Activated naive CD8-positive, alpha-beta T cell treated with anti-CD3 and anti-CD28 coated beads, Interleukin-2, amount 50 U/mL, for 24 hours (primary cell): ENCODE measurements around the gene KIF1B.
"Not testable (repeated sequence)": the region's sequence is repeated elsewhere in the genome, so short reads cannot be mapped to it uniquely, and the experiment has no call there.

Experiments
- ATAC-seq: fragments of 150-1000 bp; cut with Tn5 transposase; one replicate; pipeline ENCODE4 v1.10.0; 2021
- DNase-seq: peaks from one replicate; pipeline ENCODE4 v3.0.0; 2021
- H3K27ac Mint-ChIP-seq: one replicate; pipeline ENCODE4 v1.8.0; 2021; ENCODE audit warnings: mild to moderate bottlenecking, mixed read lengths
- H3K27me3 Mint-ChIP-seq: one replicate; pipeline ENCODE4 v1.8.0; 2021; ENCODE audit warnings: mixed read lengths
- H3K36me3 Mint-ChIP-seq: one replicate; pipeline ENCODE4 v1.8.0; 2021; ENCODE audit warnings: low read depth, mixed read lengths
- H3K4me1 Mint-ChIP-seq: one replicate; pipeline ENCODE4 v1.8.0; 2021; ENCODE audit warnings: mixed read lengths
- H3K4me3 Mint-ChIP-seq: one replicate; pipeline ENCODE4 v1.8.0; 2021; ENCODE audit warnings: mild to moderate bottlenecking, moderate library complexity, mixed read lengths
- H3K9me3 Mint-ChIP-seq: one replicate; pipeline ENCODE4 v1.8.0; 2021; ENCODE audit warnings: mixed read lengths

The KIF1B gene

DNA sequence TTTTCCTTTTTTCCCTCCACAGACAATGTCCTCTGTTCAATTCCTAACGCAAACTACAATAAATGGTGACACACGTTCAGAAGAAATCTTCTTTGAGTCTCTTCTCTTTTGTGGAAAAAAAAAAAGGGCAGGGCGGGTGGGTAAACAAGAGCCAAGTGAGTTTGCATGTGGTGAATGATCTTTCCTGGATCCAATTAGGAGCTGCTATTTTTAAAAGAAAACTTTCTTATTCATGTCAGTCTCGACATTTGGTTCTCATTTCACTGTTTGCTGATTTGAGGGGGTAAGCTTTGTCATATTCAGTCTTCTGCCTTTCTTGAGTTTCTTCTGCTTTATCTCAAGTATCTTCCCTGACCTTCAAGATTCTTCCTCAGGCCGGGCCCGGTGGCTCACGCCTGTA lies 29.2 kb upstream of the KIF1B start:
- H3K36me3 Mint-ChIP-seq, result peaks cover 10% of the 10 kb centered on the region
- H3K4me3 Mint-ChIP-seq, result no peak overlapping the region
- ATAC-seq (no peak), DNase-seq (no peak)
- no peaks in the 10 kb centered on the region for H3K4me1 Mint-ChIP-seq
- H3K27me3 Mint-ChIP-seq, result no peaks in the 10 kb centered on the region
- no peak overlapping the region for H3K27ac Mint-ChIP-seq
- peaks cover under 1% of the 10 kb centered on the region for H3K9me3 Mint-ChIP-seq

DNA sequence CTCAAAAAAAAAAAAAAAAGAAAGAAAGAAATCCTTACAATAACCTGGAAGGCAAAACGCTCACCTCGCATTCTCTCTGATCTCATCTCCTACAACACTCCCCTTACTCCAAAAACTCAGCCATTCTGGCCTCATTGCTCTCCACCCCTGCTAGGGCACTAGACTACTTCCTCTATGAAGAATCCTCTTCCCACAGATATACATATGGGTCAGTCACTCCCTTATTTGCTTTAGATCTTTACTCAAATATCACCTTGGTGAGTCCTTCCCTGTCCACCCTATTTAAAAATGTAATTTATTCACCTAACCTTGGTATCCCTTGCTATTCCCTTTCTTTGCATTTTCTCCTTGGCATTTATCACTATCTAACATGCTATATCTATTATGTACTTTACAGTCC lies 24.6 kb upstream of the KIF1B start:
- DNase-seq (no peak), ATAC-seq (no peak)
- Mint-ChIP-seq H3K27ac (no peak overlapping the region), H3K27me3 (no peaks in the 10 kb centered on the region), H3K36me3 (peaks cover 1% of the 10 kb centered on the region), H3K4me3 (no peak overlapping the region), H3K9me3 (peaks cover 3% of the 10 kb centered on the region), H3K4me1 (no peaks in the 10 kb centered on the region)

DNA sequence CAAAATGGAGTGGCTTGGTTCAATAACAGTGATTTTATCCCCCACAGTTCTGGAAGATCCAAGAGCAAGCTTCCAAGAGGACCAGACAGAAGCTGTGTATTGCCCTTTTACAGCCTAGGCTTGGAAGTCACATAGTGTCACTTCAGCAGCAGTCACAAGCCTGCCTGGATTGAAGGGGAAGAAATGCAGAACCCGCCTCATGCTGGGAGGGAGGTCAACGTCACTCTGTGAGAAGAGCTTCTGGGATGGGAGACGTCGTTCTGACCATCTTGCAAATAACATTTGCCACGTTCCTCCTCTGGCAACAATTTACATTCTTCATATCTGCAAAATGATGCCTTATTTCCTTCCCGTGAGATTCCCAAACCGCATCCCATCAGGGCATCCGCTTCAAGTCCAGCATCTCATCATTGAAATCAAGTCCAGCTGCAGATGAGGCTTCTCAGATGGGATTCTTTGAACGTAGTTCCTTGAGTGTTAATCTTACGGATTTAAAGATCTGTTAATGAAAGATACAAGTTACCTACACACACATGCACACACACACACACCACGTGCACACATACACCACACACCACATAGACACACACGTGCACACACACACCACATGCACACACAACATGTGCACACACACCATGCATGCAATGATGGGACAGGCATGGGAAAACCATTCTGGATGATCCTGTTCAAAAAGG lies 23.9 kb upstream of the KIF1B start:
- peak; percentile 10 for ATAC-seq
- Mint-ChIP-seq H3K9me3 (peaks cover 3% of the 10 kb centered on the region), H3K4me1 (no peaks in the 10 kb centered on the region), H3K4me3 (no peak overlapping the region), H3K36me3 (peaks cover 1% of the 10 kb centered on the region), H3K27ac (no peak overlapping the region), H3K27me3 (no peaks in the 10 kb centered on the region)
- DNase-seq, result no peak

DNA sequence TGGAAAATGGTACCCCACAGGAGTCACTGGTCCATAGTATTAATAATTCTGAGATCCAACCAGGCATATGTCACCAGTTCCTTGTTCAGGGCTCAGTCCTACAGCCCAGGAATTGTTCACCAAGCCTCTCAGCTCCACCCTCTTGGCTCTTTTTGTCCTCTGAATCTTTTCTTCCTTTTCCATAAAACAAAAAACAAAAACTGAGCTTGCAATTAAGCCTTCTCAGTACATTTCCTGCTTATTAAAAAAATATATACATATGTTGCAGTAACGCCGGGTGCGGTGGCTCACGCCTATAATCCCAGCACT lies 23.4 kb upstream of the KIF1B start:
- H3K36me3 Mint-ChIP-seq, result peaks cover 1% of the 10 kb centered on the region
- ATAC-seq (peak; percentile 20), DNase-seq (no peak)
- no peak overlapping the region for H3K27ac Mint-ChIP-seq
- no peaks in the 10 kb centered on the region for H3K4me1 Mint-ChIP-seq
- peaks cover 3% of the 10 kb centered on the region for H3K9me3 Mint-ChIP-seq
- no peak overlapping the region for H3K4me3 Mint-ChIP-seq
- no peaks in the 10 kb centered on the region for H3K27me3 Mint-ChIP-seq

DNA sequence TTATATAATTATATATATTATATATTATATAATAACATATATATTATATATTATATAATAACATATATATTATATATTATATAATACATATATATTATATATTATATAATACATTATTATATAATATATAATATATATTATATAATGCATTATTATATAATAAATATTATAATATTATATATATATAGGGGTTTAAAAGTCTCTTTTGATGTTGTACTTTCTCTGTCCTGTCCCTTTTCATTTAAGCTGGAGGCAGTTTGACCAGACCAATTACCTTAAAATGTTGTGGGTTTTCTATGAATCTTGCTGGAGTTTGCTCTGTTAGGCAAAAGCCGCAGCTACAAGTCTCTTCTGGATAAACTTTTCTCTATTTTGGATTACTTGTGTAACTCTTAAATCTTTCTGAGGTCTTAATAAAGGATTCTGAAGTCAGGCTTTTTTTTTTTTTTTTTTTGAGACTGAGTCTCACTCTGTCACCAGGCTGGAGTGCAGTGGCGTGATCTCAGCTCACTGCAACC lies 22.2 kb upstream of the KIF1B start:
- H3K36me3 Mint-ChIP-seq, result peaks cover 1% of the 10 kb centered on the region
- H3K4me1 Mint-ChIP-seq, result no peaks in the 10 kb centered on the region
- peaks cover 3% of the 10 kb centered on the region for H3K9me3 Mint-ChIP-seq
- no peak overlapping the region for H3K4me3 Mint-ChIP-seq
- DNase-seq, result no peak
- H3K27me3 Mint-ChIP-seq, result no peaks in the 10 kb centered on the region
- H3K27ac Mint-ChIP-seq, result no peak overlapping the region
- no peak for ATAC-seq

DNA sequence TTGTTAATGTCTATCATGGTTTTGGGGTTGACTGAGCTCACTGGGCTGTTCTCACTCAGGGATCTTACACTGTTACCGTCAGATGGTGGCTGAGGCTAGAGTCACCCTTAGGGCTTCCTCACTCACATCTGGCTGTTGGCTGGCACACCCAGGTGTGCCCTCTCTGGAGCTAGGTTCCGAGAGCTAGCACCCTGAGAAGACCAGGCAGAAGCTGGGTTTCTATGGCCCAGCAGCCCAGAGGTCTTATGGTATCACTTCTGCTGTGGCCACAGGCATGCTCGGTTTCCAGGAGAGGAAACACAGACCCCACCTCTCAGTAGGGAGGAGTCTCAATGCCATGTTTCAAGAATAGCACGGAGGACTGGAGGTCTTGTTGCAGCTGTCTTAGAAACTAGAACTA lies 20.7 kb upstream of the KIF1B start:
- Mint-ChIP-seq H3K9me3 (peaks cover 3% of the 10 kb centered on the region), H3K27me3 (no peaks in the 10 kb centered on the region), H3K4me1 (no peaks in the 10 kb centered on the region), H3K36me3 (peaks cover 1% of the 10 kb centered on the region), H3K4me3 (no peak overlapping the region), H3K27ac (no peak overlapping the region)
- ATAC-seq (no peak), DNase-seq (no peak)

DNA sequence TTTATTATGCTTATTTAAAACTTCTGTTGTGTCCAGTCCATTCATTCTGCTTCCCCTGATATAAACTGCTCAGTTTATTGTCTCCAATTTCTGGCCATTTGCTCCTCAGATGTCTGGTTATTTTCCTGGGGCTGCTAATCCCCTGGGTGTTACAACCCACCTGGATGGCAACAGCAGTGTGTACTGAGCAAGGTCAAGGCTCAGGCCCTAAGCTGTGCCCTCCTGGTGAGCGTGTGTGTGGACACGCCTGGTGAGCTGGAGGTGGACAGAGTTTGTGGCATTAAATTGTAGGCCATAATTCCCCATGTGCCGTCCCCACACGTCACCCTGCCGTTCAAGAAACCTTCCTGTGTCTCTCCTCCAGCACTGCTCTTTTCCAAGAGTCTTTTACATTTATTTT lies 18.1 kb upstream of the KIF1B start:
- ATAC-seq (no peak), DNase-seq (no peak)
- H3K27ac Mint-ChIP-seq, result no peak overlapping the region
- peaks cover 5% of the 10 kb centered on the region for H3K27me3 Mint-ChIP-seq
- peaks cover 3% of the 10 kb centered on the region for H3K9me3 Mint-ChIP-seq
- no peaks in the 10 kb centered on the region for H3K36me3 Mint-ChIP-seq
- no peak overlapping the region for H3K4me3 Mint-ChIP-seq
- no peaks in the 10 kb centered on the region for H3K4me1 Mint-ChIP-seq

DNA sequence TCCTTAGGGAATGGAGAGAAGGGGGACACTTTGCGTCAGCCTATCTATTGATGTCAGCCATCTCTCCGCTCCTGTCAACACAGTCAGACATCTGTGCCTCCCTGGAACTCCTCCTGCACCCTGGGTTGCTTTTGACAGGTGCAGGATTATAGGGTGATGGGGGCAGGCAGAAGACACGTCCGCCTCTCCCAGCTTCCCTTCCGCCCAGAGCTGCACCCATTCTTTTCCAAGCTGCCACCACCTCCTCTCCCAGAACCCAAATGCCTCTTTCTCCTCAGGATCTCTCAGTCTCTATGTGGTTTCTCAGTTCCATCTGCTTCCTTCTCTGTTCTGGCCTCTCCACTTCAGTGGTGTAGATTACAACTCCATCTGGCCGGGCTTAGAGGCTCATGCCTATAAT lies 17.1 kb upstream of the KIF1B start:
- Mint-ChIP-seq H3K27me3 (peaks cover 10% of the 10 kb centered on the region), H3K9me3 (peaks cover 1% of the 10 kb centered on the region), H3K4me1 (no peaks in the 10 kb centered on the region), H3K27ac (no peak overlapping the region), H3K36me3 (no peaks in the 10 kb centered on the region), H3K4me3 (no peak overlapping the region)
- ATAC-seq (no peak), DNase-seq (no peak)

DNA sequence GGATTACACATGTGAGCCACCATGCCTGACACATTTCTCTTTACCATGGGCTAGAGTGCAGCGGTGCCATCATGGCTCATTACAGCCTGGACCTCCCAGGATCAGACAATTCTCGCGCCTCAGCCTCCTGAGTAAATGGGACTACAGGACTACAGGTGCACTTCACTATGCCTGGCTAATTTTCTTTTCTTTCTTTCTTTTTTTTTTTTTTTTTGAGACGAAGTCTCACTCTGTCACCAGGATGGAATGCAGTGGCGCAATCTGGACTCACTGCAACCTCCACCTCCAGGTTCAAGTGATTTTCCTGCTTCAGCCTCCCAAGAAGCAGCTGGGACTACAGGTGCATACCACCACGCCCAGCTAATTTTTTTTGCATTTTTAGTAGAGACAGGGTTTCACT lies 14.8 kb upstream of the KIF1B start:
- Mint-ChIP-seq H3K27me3 (peaks cover 13% of the 10 kb centered on the region), H3K36me3 (no peaks in the 10 kb centered on the region), H3K9me3 (no peaks in the 10 kb centered on the region), H3K4me1 (no peaks in the 10 kb centered on the region), H3K27ac (no peak overlapping the region), H3K4me3 (no peak overlapping the region)
- ATAC-seq (no peak), DNase-seq (no peak)

DNA sequence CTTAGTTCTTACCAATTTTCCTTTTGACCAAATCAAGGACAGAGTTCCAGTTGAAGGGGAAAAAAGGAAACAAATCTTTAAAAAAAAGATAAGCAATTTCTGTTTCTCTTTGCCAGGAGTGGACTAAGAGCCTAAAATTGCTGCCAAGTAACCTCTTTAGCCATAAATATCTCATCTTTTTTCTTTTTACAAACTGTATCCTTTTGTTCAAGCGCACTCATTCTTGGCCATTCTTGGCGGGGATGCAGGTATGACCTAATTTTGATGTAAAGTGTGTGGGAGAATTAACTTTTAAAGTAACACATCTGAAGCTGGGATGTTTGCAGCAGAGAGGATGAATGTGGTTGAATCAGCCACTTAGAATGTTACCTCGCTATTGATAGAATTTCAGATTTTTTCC lies 13.4 kb upstream of the KIF1B start:
- Mint-ChIP-seq H3K27me3 (peaks cover 17% of the 10 kb centered on the region), H3K4me1 (no peaks in the 10 kb centered on the region), H3K9me3 (no peaks in the 10 kb centered on the region), H3K4me3 (no peak overlapping the region), H3K36me3 (no peaks in the 10 kb centered on the region), H3K27ac (no peak overlapping the region)
- DNase-seq (no peak), ATAC-seq (no peak)

DNA sequence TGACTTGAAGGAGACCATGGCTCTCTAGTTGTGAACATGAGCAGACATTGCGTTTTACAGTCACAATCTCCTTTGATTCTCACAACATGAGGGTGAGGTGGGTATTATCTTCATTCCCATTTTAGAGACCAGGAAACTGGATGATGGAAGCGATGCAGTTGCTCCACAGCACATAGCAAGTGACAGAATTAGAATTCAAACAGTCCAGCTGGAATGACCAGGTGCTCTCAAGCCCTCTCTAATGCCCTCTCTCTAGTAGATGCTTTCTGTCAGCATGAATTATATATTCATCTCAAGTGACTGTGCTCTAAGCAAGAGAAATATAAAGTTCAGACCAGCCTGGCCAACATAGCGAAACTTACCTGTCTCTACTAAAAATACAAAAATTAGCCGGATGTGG lies 9.8 kb upstream of the KIF1B start:
- Mint-ChIP-seq H3K27ac (no peak overlapping the region), H3K27me3 (peaks cover 16% of the 10 kb centered on the region), H3K4me3 (no peak overlapping the region), H3K4me1 (no peaks in the 10 kb centered on the region), H3K36me3 (no peaks in the 10 kb centered on the region), H3K9me3 (no peaks in the 10 kb centered on the region)
- ATAC-seq (no peak), DNase-seq (no peak)

DNA sequence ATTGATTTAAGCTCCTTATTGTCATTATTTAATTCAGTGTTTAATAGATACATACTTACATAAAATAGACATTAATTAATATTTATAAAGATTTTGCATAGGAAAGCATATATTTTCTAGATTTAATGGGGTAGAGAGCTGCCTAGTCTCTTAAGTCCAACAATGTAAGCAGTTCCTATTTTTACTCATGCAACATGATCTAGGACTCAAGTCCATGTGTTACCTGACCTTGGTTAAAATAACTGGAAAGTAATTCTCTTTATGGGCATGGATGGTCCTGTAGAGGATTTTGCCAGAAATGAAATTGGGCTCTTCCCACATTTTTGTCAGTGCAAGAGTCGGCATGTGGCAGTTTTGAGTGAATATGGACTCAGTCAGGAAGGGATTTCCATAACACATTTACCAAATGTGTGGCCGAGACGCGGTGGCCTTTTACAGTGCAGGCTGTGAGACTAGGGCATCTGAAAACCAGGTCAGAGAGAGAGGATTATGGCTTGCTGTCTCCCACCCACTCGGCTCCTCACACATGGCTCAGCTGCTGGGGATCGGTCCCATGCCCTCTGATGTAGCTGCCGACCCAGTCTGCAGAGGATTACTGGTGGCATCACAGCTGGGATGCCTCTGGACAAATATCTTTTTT lies 6.2 kb upstream of the KIF1B start:
- Mint-ChIP-seq H3K27ac (no peak overlapping the region), H3K27me3 (peaks cover 9% of the 10 kb centered on the region), H3K36me3 (no peaks in the 10 kb centered on the region), H3K4me3 (no peak overlapping the region), H3K4me1 (peaks cover under 1% of the 10 kb centered on the region), H3K9me3 (no peaks in the 10 kb centered on the region)
- no peak for DNase-seq
- no peak for ATAC-seq

DNA sequence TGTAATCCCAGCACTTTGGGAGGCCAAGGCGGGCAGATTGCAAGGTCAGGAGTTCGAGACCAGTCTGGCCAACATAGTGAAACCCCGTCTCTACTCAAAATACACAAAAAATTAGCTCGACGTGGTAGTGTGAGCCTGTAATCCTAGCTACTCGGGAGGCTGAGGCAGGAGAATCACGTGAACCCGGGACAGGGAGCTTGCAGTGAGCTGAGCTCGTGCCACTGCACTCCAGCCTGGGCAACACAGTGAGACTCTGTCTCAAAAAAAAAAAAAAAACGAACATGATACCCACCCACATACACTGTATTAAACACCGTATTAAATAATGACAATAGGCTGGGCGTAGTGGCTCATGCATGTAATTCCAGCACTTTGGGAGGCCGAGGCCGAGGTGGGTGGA lies 5.2 kb upstream of the KIF1B start:
- H3K27ac Mint-ChIP-seq, H3K36me3 Mint-ChIP-seq, ATAC-seq, DNase-seq, H3K4me3 Mint-ChIP-seq, H3K9me3 Mint-ChIP-seq: not testable (repeated sequence)
- Mint-ChIP-seq H3K27me3 (peaks cover 12% of the 10 kb centered on the region), H3K4me1 (peaks cover 10% of the 10 kb centered on the region)

DNA sequence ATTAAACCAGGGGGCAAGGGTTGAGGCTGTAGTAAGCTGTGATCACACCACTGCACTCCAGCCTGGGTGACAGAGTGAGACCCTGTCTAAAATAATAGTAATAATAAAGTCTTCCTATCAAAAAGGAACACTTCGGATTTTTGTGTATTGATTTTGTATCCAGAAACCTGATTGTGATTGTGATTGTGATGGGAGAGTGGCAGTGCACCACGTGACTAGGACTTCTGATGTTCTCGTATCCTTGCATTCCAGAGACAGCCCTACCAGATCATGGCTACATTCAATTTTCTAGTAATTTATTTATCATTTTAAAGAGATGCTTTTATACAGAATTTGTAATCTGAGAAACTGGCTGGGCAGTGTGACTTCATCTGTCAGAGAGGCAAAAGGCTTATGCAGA lies 2.6 kb upstream of the KIF1B start:
- no peak for ATAC-seq
- H3K27ac Mint-ChIP-seq, result no peak overlapping the region
- no peaks in the 10 kb centered on the region for H3K36me3 Mint-ChIP-seq
- no peak for DNase-seq
- no peaks in the 10 kb centered on the region for H3K9me3 Mint-ChIP-seq
- H3K4me1 Mint-ChIP-seq, result peaks cover 23% of the 10 kb centered on the region
- H3K4me3 Mint-ChIP-seq, result no peak overlapping the region
- peaks cover 8% of the 10 kb centered on the region for H3K27me3 Mint-ChIP-seq

DNA sequence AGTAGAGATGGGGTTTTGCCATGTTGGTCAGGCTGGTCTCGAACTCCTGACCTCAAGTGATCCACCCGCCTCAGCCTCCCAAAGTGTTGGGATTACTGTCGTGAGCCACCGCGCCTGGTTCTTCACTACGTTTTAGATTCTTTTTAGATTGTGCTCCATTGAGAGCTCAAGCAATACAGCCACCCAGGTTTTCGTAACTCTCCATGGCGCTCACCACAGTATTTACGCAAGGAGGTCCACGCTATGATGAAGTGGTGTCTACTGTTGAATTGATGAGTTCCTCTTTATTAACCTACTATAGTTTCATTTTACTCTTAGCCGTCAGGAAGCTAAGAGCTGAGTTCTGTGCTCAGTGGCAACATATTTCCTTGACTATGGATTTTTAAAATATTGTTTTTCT lies 1.8 kb upstream of the KIF1B start:
- no peak overlapping the region for H3K27ac Mint-ChIP-seq
- H3K27me3 Mint-ChIP-seq, result peaks cover 8% of the 10 kb centered on the region
- no peaks in the 10 kb centered on the region for H3K9me3 Mint-ChIP-seq
- H3K4me3 Mint-ChIP-seq, result no peak overlapping the region
- DNase-seq (no peak), ATAC-seq (no peak)
- H3K4me1 Mint-ChIP-seq, result peaks cover 23% of the 10 kb centered on the region
- no peaks in the 10 kb centered on the region for H3K36me3 Mint-ChIP-seq

DNA sequence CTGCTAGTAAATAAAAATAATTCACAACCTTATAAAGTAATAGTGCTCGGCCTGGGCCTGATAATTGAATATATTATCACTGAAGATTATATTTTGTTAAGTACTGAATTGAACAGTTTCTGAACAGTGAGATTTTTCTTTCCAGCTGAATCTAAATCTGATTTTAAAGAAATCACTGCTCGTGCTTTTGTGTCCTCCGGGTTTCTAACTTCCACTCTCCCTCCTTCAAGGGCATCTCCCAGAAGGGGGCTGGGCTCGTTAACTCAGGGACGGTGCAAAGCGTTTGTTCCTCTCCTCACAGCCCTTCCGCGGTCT lies 823 bp upstream of the KIF1B start:
- peaks cover 8% of the 10 kb centered on the region for H3K27me3 Mint-ChIP-seq
- no peaks in the 10 kb centered on the region for H3K36me3 Mint-ChIP-seq
- peak overlapping the region; percentile 84 for H3K27ac Mint-ChIP-seq
- H3K4me3 Mint-ChIP-seq, result peak overlapping the region; percentile 83
- no peaks in the 10 kb centered on the region for H3K9me3 Mint-ChIP-seq
- ATAC-seq (no peak), DNase-seq (no peak)
- peaks cover 23% of the 10 kb centered on the region for H3K4me1 Mint-ChIP-seq
